Measurements from ENCODE around the gene SMARCA5. TPM values are rescaled to one million over a fixed set of nuclear protein-coding genes. Genes with fewer than 3 reads are reported as not detected.

Gene SMARCA5
- 73.6 and 76.6 TPM in 2 replicates for total RNA-seq (2013; cell fraction: nucleolus; rRNA removed)
- total RNA-seq (2014; rRNA removed) (29.1 and 37.3 TPM in 2 replicates), total RNA-seq (2014; rRNA removed; fragmentation: Illumina TruSeq; extraction: Trizol) (56.8 and 58.7 TPM in 2 replicates), total RNA-seq (2021) (47.0 and 49.6 TPM in 2 replicates), polyA plus RNA-seq (2011; rRNA removed) (29.7 and 57.6 TPM in 2 replicates), polyA plus RNA-seq (2014; fragmentation: Illumina TruSeq; extraction: Trizol) (42.7 and 52.6 TPM in 2 replicates), polyA plus RNA-seq (2014; fragmentation: Nextera tagmentation; extraction: Ambion mirVana) (10 to 100 TPM; 21.7 to 32.2 TPM), polyA plus RNA-seq (2014; rRNA removed) (23.1 and 26.8 TPM in 2 replicates), polyA plus RNA-seq (2016; fragmentation: Nextera tagmentation; extraction: Ambion mirVana) (10 to 100 TPM; 65.4 to 69.6 TPM), polyA minus RNA-seq (2011; rRNA and poly(A)+ RNA removed) (23.3 and 32.7 TPM in 2 replicates), Bru-seq, nascent RNA (percentile 96 among the genes with signal in this experiment), BruChase-seq, experiment 1, labeled RNA remaining after a 6-hour chase (percentile 96 among the genes with signal in this experiment), BruChase-seq, experiment 2, labeled RNA remaining after a 2-hour chase (percentile 95 among the genes with signal in this experiment)
- 31.4 TPM for polyA plus RNA-seq (2011; ENCODE audit: low read depth)
- polyA plus RNA-seq (2011; cell fraction: cytosol; rRNA removed): 11.8 and 12.7 TPM in 2 replicates
- 18.1 and 19.5 TPM in 2 replicates for polyA plus RNA-seq (2011; cell fraction: nucleus; rRNA removed)
- polyA plus RNA-seq (2012): 30.3 and 37.2 TPM in 2 replicates
- polyA minus RNA-seq (2011; cell fraction: cytosol; rRNA and poly(A)+ RNA removed): 21.5 and 24.2 TPM in 2 replicates
- 25.3 and 33.4 TPM in 2 replicates for polyA minus RNA-seq (2011; cell fraction: nucleus; rRNA and poly(A)+ RNA removed)
- long read RNA-seq, experiment 1, full-length matches to known transcripts: 22 of 73 reads
- long read RNA-seq, experiment 1, partial matches to known transcripts: 46 of 73 reads
- long read RNA-seq, experiment 1, other reads (novel, unspliced or antisense): 5 of 73 reads
- long read RNA-seq, experiment 2, full-length matches to known transcripts: 14 of 413 reads
- long read RNA-seq, experiment 2, partial matches to known transcripts: 388 of 413 reads
- long read RNA-seq, experiment 2, other reads (novel, unspliced or antisense): 11 of 413 reads

DNA sequence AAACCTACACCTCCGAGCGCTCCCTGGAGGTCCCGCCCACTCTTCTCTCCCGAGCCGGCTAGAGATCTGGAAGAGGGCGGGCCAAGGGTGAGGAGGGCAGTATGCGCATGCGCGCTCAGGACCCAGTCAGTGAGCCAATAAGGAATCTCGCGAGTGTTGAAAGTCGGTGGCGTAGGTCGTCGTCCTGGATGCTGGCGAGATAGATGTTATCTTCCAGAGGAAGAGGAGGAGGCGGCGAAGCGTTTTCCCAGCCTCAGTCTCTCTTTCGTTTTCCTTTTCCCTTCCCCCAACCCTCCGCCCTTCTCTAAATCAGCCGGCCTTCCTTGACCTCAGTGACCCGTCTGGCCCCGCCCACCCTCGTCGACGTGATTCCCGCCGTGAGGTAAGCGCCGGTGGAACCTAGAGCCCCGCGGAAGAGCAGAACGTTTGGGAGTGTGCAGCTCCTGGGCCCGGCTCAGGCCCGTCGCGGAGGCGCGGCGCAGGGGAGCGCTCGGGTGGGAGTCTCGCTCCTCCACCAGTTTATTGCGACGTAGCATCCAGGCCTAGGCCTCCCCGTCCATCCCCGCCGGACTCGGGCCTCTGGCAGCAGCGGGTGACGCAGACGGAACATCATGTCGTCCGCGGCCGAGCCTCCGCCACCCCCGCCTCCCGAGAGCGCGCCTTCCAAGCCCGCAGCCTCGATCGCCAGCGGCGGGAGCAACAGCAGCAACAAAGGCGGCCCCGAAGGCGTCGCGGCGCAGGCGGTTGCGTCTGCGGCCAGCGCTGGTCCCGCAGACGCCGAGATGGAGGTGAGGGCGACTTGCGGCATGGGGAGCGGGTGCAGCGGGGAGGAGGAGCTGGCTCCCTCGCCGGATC lies at the start of gene SMARCA5:
TSS of gene SMARCA5 (plus strand) at position 389 of the 855 bp plus-strand sequence. CDS start at position 612, 223 bp downstream.
- peak; percentile 98 for DNase-seq (ENCODE audit: low read depth, low spot score)
- in situ Hi-C loops (cut with MboI): no loop called here
- CTCF ChIA-PET: interaction anchor here (0.7 to 1.7 kb wide), 3 partner anchors 10 to 137 kb away, joined by 3 to 4 read pairs (median 3); no protein-coding TSS in a partner anchor
- TF ChIP-seq SRF (IDR thresholded peaks at IDR 0.05; ENCODE audit: low read depth in 2 of 2, low read length in 2 of 2): no peak
- no peak for TF ChIP-seq MYC (IDR thresholded peaks at IDR 0.05; ENCODE audit: insufficient read depth, insufficient read length, insufficient replicate concordance, low read length, severe bottlenecking)
- TF ChIP-seq, protein P1, sequence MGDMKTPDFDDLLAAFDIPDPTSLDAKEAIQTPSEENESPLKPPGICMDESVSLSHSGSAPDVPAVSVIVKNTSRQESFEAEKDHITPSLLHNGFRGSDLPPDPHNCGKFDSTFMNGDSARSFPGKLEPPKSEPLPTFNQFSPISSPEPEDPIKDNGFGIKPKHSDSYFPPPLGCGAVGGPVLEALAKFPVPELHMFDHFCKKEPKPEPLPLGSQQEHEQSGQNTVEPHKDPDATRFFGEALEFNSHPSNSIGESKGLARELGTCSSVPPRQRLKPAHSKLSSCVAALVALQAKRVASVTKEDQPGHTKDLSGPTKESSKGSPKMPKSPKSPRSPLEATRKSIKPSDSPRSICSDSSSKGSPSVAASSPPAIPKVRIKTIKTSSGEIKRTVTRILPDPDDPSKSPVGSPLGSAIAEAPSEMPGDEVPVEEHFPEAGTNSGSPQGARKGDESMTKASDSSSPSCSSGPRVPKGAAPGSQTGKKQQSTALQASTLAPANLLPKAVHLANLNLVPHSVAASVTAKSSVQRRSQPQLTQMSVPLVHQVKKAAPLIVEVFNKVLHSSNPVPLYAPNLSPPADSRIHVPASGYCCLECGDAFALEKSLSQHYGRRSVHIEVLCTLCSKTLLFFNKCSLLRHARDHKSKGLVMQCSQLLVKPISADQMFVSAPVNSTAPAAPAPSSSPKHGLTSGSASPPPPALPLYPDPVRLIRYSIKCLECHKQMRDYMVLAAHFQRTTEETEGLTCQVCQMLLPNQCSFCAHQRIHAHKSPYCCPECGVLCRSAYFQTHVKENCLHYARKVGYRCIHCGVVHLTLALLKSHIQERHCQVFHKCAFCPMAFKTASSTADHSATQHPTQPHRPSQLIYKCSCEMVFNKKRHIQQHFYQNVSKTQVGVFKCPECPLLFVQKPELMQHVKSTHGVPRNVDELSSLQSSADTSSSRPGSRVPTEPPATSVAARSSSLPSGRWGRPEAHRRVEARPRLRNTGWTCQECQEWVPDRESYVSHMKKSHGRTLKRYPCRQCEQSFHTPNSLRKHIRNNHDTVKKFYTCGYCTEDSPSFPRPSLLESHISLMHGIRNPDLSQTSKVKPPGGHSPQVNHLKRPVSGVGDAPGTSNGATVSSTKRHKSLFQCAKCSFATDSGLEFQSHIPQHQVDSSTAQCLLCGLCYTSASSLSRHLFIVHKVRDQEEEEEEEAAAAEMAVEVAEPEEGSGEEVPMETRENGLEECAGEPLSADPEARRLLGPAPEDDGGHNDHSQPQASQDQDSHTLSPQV (IDR thresholded peaks at IDR 0.05): no peak
- TF ChIP-seq ZBTB4 (CRISPR knock-in tag; IDR thresholded peaks at IDR 0.05): no peak
- TF ChIP-seq STAT1 (conservative IDR thresholded peaks at IDR 0.05): no peak
- no peak for TF ChIP-seq TCF7 (IDR thresholded peaks at IDR 0.05; ENCODE audit: borderline replicate concordance)
- TF ChIP-seq SREBF1 (IDR thresholded peaks at IDR 0.05; ENCODE audit: low read length): no peak
- TF ChIP-seq POLR2AphosphoS2 (IDR thresholded peaks at IDR 0.05; ENCODE audit: low read depth, low read length): 0 out of 2 replicates have a peak, but pooled peaks have one; percentile 36
- no peak for TF ChIP-seq ZNF24 (IDR thresholded peaks at IDR 0.05)
- no peak for TF ChIP-seq TARDBP (IDR thresholded peaks at IDR 0.05; ENCODE audit: borderline replicate concordance)

More for the DNA sequence above, at the start of gene SMARCA5:
- Histone ChIP-seq H3K9ac (ENCODE audit: control insufficient read depth, insufficient read depth, low read length) (peak within 1 kb of the TSS; percentile 78), H3K27ac (ENCODE audit: control insufficient read depth, insufficient read depth) (peak within 1 kb of the TSS; percentile 88), H4K20me1 (ENCODE audit: control insufficient read depth, insufficient read depth) (no peaks in the 10 kb centered on the region), H2AFZ (ENCODE audit: control insufficient read depth, low read depth, low read length) (peak within 1 kb of the TSS; percentile 77), H3K79me2 (ENCODE audit: control insufficient read depth, insufficient read depth, low read length) (peaks cover 49% of the 10 kb centered on the region), H3K36me3 (ENCODE audit: control insufficient read depth in 2 of 2, insufficient read depth in 2 of 2, low read length in 1 of 2) (peaks cover 0 to 4% of the 10 kb centered on the region in 2 experiments; a peak in 1 of 4 replicates), H3K4me2 (ENCODE audit: control insufficient read depth, insufficient read depth) (peak within 1 kb of the TSS; percentile 19), H3K27me3 (replicated peaks in 1 of 2; ENCODE audit: control insufficient read depth in 2 of 2, insufficient read depth in 2 of 2, low read length in 1 of 2) (no peaks in the 10 kb centered on the region; a peak in 1 of 4 replicates), H3K4me1 (ENCODE audit: control insufficient read depth, insufficient read depth, low read length) (no peaks in the 10 kb centered on the region), H3K4me3 (peak within 1 kb of the TSS; percentile 94), H3K9me3 (replicated peaks; ENCODE audit: control insufficient read depth, insufficient read depth, low read length) (no peaks in the 10 kb centered on the region)
- BruUV-seq (replicated peaks): no TSS peak
- ATAC-seq (peak; percentile 89), FAIRE-seq (peak; percentile 97)
- WGBS (ENCODE audit: insufficient coverage, insufficient replicate concordance, low lambda C conversion rate, missing lambda C conversion rate): 1% methylated on average over 73 of the region's 86 CpGs
- intact Hi-C loops (cut with micrococcal nuclease; ENCODE audit: unreplicated experiment): loop anchor here (1.0 to 2.0 kb wide), 2 partner anchors 109 to 325 kb away; no protein-coding TSS in a partner anchor
- SMC1A ChIA-PET (ENCODE audit: uncharacterized antibody, unreplicated experiment): interaction anchor here (0.8 to 1.6 kb wide), 8 partner anchors 11 to 322 kb away, joined by 3 read pairs; no protein-coding TSS in a partner anchor
- RAD21 ChIA-PET (ENCODE audit: unreplicated experiment): interaction anchor here (0.7 to 2.2 kb wide), 4 partner anchors 23 to 138 kb away, joined by 3 to 9 read pairs (median 3); no protein-coding TSS in a partner anchor
- POLR2A ChIA-PET: interaction anchor here (0.6 to 1.5 kb wide), 7 partner anchors 11 to 325 kb away, joined by 3 to 10 read pairs (median 4); no protein-coding TSS in a partner anchor
